Chondrocyte (in vitro differentiated cells): ENCODE measurements around the gene FAM181A. TPM values are rescaled to one million over a fixed set of nuclear protein-coding genes. Genes with fewer than 3 reads are reported as not detected.

Experiments used
- DNase-seq: peaks from one replicate; pipeline ENCODE4 v3.0.0; 2021; ENCODE audit warnings: mixed read lengths, low spot score
- H3K27ac Mint-ChIP-seq: one replicate; pipeline ENCODE4 v1.8.0; 2021; ENCODE audit warnings: mild to moderate bottlenecking, moderate library complexity, mixed read lengths; ENCODE audit not compliant: unreplicated experiment
- H3K27me3 Mint-ChIP-seq: 2 replicates; pipeline ENCODE4 v1.8.0; 2021; ENCODE audit warnings: low read depth, mixed read lengths
- H3K36me3 Mint-ChIP-seq: 2 replicates; pipeline ENCODE4 v1.8.0; 2021; ENCODE audit warnings: low read depth, mixed read lengths
- H3K4me1 Mint-ChIP-seq: 2 replicates; pipeline ENCODE4 v1.8.0; 2021; ENCODE audit warnings: low read depth, mild to moderate bottlenecking, mixed read lengths
- H3K4me3 Mint-ChIP-seq: one replicate; pipeline ENCODE4 v1.8.0; 2021; ENCODE audit warnings: mild to moderate bottlenecking, moderate library complexity, mixed read lengths; ENCODE audit not compliant: unreplicated experiment
- H3K9me3 Mint-ChIP-seq: 2 replicates; pipeline ENCODE4 v1.8.0; 2021; ENCODE audit warnings: low read depth, mixed read lengths
- total RNA-seq: library from RNA; stranded (reverse); gene quantifications from 3 replicates; pipeline ENCODE4 v1.2.1, GENCODE V29; 2021
- TF ChIP-seq, protein P1 (sequence below): fragments of 200-600 bp; sonication (generic); IDR thresholded peaks from 2 replicates; pipeline ENCODE4 v1.5.0; 2021; ENCODE audit warnings: antibody characterized with exemption, mild to moderate bottlenecking, moderate library complexity

The FAM181A gene
- total RNA-seq, 1 donor from 2014 or later: not detected

DNA sequence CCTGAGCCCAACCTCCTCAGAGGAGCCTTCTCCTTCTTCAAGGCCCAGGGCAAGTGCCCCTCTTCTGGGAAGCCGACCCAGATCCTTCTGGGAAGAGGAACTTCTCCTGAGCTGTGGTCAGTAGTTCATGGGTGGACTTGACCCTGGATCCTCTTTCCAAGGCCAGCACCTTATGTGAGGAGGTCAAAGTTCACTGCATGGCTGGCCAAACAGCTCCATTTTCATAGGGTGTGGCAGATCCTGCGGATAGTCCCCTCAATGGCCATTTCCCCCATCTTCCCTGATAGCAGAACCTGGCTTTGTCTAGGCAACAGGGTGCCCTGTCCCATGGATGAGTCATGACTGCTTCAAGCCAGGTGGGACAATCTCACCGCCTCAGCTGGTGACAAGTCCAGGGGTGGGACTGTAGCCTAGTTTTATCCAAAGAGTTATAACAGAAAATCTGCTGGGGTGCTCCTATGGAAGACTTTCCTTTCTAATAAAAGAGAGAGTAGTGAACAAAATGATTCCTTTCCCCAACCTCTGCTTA is 38.9 kb downstream of the FAM181A start:
- Mint-ChIP-seq H3K27ac (peak overlapping the region; percentile 89), H3K9me3 (peaks cover 8% of the 10 kb centered on the region), H3K4me1 (peaks cover 30% of the 10 kb centered on the region), H3K27me3 (peaks cover 6% of the 10 kb centered on the region), H3K36me3 (peaks cover 1% of the 10 kb centered on the region), H3K4me3 (no peak overlapping the region)
- no peak for DNase-seq
- TF ChIP-seq, protein P1, sequence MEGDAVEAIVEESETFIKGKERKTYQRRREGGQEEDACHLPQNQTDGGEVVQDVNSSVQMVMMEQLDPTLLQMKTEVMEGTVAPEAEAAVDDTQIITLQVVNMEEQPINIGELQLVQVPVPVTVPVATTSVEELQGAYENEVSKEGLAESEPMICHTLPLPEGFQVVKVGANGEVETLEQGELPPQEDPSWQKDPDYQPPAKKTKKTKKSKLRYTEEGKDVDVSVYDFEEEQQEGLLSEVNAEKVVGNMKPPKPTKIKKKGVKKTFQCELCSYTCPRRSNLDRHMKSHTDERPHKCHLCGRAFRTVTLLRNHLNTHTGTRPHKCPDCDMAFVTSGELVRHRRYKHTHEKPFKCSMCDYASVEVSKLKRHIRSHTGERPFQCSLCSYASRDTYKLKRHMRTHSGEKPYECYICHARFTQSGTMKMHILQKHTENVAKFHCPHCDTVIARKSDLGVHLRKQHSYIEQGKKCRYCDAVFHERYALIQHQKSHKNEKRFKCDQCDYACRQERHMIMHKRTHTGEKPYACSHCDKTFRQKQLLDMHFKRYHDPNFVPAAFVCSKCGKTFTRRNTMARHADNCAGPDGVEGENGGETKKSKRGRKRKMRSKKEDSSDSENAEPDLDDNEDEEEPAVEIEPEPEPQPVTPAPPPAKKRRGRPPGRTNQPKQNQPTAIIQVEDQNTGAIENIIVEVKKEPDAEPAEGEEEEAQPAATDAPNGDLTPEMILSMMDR: no peak

DNA sequence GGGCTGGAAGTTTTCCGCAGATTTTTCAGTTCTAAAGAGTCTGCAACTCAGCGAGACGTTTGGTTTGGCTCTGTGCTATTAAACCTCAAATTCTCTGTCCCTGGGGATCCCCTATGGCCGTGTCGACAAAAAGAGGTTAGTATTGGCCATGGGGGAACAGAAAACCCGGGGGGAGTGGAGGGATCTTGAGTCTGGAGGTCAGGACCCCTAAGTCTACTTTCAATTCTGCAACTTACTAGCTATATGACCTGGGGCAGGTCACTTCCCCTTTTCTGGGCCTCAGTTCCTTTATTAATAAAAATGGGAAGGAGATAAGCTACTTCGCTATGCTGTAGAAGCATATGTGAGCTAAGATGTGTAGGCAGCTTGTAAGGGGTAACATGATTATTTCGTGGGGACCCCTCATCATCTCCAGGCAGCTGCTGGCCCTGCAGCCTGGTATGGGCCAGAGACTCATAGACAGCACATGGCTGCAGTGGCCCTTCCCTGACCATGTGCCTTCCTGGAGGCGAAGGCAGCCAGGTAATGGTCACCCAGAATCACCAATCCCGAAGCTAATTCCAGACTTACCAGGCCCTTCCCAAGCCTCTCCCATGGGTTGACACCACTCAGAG is 40.6 kb downstream of the FAM181A start:
- Mint-ChIP-seq H3K27me3 (peaks cover 12% of the 10 kb centered on the region), H3K4me1 (peaks cover 30% of the 10 kb centered on the region), H3K27ac (no peak overlapping the region), H3K36me3 (peaks cover 1% of the 10 kb centered on the region), H3K9me3 (peaks cover 8% of the 10 kb centered on the region), H3K4me3 (no peak overlapping the region)
- TF ChIP-seq, protein P1: no peak
- no peak for DNase-seq

DNA sequence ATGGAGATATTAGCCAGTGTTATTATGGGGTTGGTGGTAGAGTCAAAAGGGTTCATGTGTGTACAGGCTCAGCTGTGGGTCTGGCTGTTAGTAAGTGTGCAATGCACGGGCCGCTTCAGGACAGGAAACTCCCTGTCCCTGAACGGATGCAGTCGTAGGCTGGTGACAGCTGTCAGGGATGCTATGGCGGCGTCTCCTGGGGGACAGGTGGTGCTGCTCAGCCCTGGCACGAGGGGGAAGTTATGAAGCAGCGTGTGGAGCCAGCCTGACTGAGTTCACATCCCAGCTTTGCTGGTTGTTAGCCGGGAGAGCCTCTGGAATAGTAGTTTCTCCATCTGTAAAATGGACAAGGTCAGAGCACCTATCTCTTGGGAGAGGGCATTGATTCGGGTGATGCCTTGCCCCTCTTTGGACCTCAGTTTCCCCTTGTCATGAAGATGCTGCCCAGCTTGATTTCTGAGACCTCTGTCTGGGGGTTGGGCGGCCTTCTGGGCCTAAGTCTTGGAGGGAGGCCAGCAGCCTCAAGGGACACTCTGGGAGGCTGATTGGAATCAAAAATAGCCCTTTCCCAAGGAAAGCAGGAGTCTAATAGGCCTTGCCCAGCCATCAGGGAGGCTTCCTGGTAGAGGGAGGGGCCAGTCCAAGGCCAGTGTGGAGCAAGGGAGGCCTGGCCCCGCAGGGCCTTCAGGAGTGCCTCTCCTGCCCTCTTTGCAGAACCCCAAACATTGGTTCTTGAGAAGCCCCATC is 42.1 kb downstream of the FAM181A start:
- Mint-ChIP-seq H3K27me3 (peaks cover 13% of the 10 kb centered on the region), H3K9me3 (peaks cover 8% of the 10 kb centered on the region), H3K36me3 (peaks cover 1% of the 10 kb centered on the region), H3K4me1 (peaks cover 27% of the 10 kb centered on the region), H3K27ac (no peak overlapping the region), H3K4me3 (no peak overlapping the region)
- DNase-seq: no peak
- TF ChIP-seq, protein P1: no peak

DNA sequence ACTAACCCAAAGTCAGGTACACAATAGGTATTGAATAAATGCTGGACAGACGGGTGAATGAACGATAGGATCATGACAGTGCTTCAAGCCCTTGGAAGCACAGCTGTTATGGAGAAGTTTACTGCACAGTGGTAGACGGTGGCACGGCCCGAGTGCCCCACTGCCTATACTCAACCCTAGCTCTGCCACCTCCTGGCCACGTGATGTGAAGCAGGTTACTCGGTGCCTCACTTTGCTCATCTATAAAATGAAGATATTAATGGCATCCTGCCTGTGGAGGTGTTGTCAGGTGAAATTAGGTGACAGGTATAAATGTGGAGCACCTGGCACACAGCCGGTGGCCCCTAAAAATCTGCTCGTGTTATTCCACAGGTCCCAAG is 43.4 kb downstream of the FAM181A start:
- no peak for DNase-seq
- TF ChIP-seq, protein P1: peak; percentile 61
- H3K4me1 Mint-ChIP-seq: peaks cover 18% of the 10 kb centered on the region
- H3K27me3 Mint-ChIP-seq: peaks cover 18% of the 10 kb centered on the region
- no peaks in the 10 kb centered on the region for H3K36me3 Mint-ChIP-seq
- no peaks in the 10 kb centered on the region for H3K9me3 Mint-ChIP-seq
- H3K27ac Mint-ChIP-seq: no peak overlapping the region
- H3K4me3 Mint-ChIP-seq: no peak overlapping the region

DNA sequence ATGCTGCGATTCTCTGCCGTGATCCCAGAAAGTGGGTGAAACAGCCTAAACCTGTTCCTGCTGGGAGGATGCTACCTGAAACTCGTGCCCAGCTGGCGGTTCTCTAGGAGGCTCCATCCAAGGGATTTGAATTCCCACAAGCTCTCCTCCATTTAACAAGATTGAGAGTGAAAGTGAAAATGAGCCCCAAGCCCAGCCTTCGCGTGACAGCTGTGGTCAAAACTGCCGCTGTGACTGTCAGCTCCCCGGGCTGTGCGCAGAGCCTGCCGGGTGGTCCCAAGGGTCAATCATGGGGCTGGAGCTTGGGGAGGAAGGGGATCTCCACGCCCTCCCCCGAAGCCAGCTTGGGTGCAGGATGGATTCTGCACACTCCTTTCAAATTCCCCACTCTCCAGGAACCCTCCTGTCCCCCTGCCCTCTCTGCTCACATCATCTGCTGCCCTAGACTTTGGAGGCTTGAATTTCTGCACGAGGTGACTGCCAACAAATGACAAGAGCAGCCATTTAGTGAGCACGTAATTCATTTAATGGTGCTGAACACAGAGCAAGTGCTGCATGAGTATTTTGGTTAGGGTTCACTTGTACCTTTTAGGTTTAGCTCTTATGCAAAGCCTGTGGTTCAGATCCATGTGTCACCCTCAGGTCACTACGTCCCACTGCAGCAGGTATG is 44.0 kb downstream of the FAM181A start:
- H3K27me3 Mint-ChIP-seq: peaks cover 23% of the 10 kb centered on the region

More for the DNA sequence above, 44.0 kb downstream of the FAM181A start:
- Mint-ChIP-seq H3K4me3 (no peak overlapping the region), H3K36me3 (no peaks in the 10 kb centered on the region), H3K9me3 (no peaks in the 10 kb centered on the region), H3K27ac (no peak overlapping the region), H3K4me1 (peaks cover 17% of the 10 kb centered on the region)
- no peak for DNase-seq
- TF ChIP-seq, protein P1: peak; percentile 16
